Activated CD8-positive, alpha-beta memory T cell treated with anti-CD3 and anti-CD28 coated beads, Interleukin-2, amount 50 U/mL, for 1 hour (primary cell): ENCODE data around the gene HSPA9.
"Not testable (repeated sequence)": the region's sequence is repeated elsewhere in the genome, so short reads cannot be mapped to it uniquely, and the experiment has no call there.

Source experiments
- DNase-seq: peaks from one replicate; pipeline ENCODE4 v3.0.0-alpha.2; 2020; ENCODE audit errors: extremely low read depth

Gene HSPA9

GRCh38 chr5:138533973-138534941, 40.9 kb downstream of the HSPA9 start:
- no peak for DNase-seq

DNA sequence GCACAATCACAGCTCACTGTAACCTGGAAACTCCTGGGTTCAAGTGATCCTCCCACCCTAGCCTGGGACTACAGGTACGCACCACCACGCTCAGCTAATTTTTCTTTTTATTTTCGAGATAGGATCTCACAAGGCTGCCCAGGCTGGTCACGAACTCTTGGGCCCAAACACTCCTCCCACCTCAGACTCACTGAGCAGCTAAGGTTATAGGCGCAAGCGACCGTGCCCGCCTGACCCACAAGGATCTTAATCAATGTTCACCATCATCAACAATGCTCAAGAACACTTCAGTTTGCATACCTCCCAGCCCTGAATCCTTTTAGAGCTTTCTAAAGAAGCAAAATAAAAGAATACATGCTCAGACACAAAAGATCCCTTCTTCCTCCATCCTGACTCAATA, 45.4 kb downstream of the HSPA9 start:
- DNase-seq = no peak

DNA sequence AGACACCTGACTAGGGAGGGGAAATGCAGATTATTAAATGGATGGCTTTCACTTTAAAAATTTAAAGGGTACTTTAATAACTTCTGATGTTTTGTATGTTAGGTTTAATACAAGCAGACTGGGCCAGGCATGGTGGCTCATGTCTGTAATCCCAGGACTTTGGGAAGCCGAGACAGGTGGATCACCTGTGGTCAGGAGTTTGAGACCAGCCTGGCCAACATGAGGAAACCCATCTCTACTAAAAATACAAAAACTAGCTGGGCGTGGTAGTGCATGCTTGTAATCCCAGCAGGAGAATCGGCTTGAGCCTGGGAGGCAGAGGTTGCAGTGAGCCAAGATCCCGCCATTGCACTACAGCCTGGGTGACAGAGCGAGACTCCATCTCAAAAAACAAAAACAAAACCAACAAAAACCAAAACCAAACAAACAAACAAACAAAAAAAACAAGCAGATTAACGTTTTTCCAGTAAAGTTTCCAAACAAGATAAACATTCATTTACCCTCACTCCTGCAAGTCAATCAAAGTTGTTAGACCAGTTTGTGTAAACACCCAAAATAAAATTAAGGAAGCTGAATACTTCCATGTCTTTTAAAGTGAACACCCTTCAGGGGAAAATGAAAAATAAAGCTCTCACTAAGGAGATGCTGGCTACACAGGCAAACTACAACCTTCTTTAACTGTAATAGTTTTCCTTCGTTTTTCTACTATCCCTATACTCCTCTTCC, 46.3 kb downstream of the HSPA9 start:
- no peak for DNase-seq

- DNase-seq = no peak
Measured at GRCh38 chr5:138528208-138528607, 47.0 kb downstream of the HSPA9 start.

DNA sequence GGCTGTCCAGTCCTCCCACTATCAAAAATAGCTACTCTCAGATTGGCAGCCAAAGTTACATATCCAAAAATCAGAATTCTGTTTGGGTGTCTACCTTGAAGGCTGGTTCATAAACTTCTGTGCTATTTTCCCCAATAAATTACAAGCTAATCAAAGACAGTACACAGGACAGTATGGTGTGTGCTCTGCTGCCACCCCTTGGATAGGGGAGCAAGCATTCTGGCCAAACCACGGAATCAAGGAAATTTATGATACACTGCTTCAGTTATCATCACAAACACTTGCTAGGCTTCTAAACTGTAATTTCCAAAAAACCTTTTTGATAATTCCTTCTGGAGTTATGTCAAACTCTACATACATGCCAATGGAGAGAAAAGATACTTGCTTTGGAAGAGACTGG, 48.0 kb downstream of the HSPA9 start:
- DNase-seq = no peak

GRCh38 chr5:138523406-138523805, 51.8 kb downstream of the HSPA9 start:
- no peak for DNase-seq

DNA sequence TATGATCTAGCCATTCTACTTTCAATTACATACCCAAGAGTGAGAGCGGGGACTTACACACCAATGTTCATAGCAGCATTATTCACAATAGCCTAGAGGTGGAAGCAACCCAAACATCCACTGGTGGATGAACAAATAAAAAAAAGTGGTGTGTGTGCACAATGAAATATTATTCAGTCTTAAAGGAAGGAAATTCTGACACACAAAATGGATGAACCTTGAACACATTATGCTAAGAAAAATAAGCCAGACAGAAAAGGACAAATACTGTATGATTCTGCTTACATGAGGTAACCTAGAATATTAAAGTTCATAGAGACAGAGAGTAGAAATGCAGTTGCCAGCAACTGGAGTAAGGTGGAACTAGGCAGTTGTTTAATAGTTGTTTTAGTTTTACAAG, 54.2 kb downstream of the HSPA9 start:
- DNase-seq = no peak

GRCh38 chr5:138517437-138517836, 57.8 kb downstream of the HSPA9 start:
- DNase-seq = no peak

GRCh38 chr5:138515556-138516245, 59.5 kb downstream of the HSPA9 start:
- DNase-seq = no peak

- no peak for DNase-seq
Measured at GRCh38 chr5:138514021-138514420, 61.2 kb downstream of the HSPA9 start.

- DNase-seq = no peak
Measured at GRCh38 chr5:138508958-138509357, 66.2 kb downstream of the HSPA9 start.

DNA sequence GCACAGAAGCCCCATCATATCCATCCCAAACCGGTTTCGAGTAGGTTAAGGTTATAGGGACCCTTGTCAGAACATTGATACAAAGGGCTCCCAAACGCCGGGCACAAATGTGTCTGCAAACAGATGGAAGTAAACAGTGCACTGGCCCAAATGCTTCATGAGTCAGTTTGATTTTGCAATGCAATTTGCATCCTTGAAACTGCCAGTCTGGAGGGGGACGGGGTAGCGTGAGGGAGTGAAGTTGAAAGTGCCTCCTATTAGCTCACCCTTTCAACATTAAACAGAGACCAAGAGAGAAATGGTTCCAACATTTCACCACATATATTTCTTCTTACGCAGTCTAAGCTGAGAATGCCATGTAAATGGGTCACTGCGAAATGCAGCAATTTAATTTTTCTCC, 67.7 kb downstream of the HSPA9 start:
- not testable (repeated sequence) for DNase-seq

DNA sequence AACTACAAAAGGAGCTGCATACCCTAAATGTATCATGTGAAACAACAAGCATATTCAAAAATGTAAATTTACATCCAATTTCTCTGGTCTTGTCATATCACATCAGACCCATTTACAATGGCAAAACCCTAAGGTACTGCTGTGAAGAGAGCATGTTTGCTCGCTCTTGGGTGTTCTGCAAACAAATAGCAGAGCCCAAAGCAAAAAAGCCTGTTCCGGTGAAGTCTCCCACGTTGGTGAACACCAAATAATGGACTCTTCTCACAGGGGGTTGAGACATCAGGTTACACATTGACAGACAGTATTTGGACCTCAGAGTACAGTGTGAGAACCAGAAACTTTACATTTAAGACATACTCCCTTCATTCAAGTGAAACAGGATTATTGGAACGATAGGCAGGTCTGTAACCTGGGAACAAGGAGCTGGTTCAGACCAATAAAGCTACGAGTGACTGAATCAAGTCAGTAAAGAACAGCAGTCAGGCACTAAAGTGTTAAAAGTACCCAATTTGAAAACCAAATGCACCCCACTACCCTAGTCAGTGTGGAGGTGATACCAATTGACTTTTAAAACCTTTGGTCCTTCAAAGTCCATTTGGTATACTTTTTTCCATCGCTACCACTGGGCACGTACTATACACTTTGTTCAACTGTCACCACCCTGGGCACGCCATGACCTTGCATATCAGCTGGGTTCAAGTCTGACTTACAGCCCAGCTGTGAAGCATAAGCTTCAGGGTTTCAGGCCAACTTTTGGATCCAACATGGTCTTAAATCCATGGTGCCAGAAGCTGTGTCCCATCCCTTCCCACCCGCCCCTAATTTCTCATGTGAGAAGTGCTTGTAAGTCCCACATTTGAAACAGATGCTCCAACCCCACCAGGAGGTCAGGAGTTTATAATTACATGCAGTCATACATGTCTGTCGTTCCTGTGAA, 68.6 kb downstream of the HSPA9 start:
- no peak for DNase-seq

GRCh38 chr5:138504799-138505198, 70.4 kb downstream of the HSPA9 start:
- no peak for DNase-seq
